ENCODE results near the gene IRF2BP2.

IRF2BP2 gene

DNA sequence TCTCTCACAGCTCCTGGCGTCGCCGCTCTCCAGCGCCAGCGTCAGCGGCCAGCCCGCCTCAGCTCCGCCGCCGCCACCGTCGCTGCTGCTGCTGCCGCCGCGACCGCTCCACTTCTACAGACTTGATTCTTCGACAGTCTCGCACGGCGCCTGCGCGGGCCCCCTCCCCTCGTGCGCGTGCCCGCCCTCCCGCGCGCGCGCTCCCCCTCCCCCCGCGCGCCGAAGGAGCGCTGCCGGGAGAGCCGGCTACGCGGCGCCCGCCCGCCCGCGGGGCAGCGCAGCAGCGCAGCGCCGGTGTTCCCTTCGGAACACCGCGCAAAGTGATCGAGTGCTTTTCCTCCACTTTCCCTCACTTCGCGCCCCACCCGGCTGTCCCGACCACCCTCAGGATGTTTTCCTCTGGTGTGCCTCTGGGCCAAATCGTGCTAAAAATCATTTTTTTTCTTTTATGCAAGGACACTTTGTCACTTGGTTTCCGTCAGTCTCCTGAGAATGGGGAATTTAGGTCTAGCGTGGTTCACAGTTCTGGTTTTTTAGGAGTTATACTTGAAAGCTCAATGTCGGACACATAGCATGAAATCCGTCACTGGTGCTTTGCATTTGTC lies at the start of gene IRF2BP2:
TSS of gene IRF2BP2 (minus strand) at position 118 of the 605 bp plus-strand sequence. CDS start 684 bp downstream, outside the sequence.
- CTCF ChIA-PET: interaction anchor here (0.5 to 0.9 kb wide), 3 partner anchors 107 to 123 kb away, joined by 3 to 5 read pairs (median 3); no protein-coding TSS in a partner anchor
- H3K27ac ChIP-seq: peak within 1 kb of the TSS; percentile 98
- POLR2A ChIA-PET (ENCODE audit: low non-redundant PET): interaction anchor here (1.2 to 1.3 kb wide), 2 partner anchors 114 to 457 kb away, joined by 4 to 6 read pairs; no protein-coding TSS in a partner anchor
- TF ChIP-seq, protein P1, sequence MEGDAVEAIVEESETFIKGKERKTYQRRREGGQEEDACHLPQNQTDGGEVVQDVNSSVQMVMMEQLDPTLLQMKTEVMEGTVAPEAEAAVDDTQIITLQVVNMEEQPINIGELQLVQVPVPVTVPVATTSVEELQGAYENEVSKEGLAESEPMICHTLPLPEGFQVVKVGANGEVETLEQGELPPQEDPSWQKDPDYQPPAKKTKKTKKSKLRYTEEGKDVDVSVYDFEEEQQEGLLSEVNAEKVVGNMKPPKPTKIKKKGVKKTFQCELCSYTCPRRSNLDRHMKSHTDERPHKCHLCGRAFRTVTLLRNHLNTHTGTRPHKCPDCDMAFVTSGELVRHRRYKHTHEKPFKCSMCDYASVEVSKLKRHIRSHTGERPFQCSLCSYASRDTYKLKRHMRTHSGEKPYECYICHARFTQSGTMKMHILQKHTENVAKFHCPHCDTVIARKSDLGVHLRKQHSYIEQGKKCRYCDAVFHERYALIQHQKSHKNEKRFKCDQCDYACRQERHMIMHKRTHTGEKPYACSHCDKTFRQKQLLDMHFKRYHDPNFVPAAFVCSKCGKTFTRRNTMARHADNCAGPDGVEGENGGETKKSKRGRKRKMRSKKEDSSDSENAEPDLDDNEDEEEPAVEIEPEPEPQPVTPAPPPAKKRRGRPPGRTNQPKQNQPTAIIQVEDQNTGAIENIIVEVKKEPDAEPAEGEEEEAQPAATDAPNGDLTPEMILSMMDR (conservative IDR thresholded peaks at IDR 0.05; ENCODE audit: low read depth): no peak
- DNase-seq (ENCODE audit: low spot score): peak; percentile 86

GRCh38 chr1:234659538-234659937 lies 49.6 kb upstream of the IRF2BP2 start:
- H3K27ac ChIP-seq: peak overlapping the region; percentile 98
- TF ChIP-seq, protein P1 (conservative IDR thresholded peaks at IDR 0.05; ENCODE audit: low read depth): no peak
- ChIA-PET CTCF (interaction anchor here (0.8 kb wide), 2 partner anchors 12 to 17 kb away, joined by 3 to 4 read pairs; no protein-coding TSS in a partner anchor), POLR2A (ENCODE audit: low non-redundant PET) (no interaction called here)
- DNase-seq (ENCODE audit: low spot score): peak; percentile 77

DNA sequence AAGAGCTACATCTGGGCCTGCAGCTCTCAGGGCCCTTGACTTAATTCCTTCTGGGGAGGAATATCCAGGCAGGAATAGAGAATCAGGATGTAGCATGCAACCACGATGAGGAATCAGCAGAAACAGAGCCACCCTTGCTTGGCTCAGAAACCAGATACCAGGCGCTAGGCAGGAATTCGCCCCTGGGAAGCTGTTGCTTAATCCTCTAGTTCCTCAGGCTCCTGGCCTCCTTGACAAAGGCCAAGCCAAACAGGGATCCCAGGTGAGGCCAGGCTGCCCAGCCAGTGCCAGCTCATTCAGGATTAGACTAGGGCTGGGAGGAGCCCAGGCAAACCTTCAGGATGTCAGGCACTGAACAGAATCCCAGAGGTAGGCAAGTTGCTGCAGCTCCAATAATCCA lies 48.2 kb upstream of the IRF2BP2 start:
- ChIA-PET CTCF (interaction anchor here (0.7 to 0.9 kb wide), 3 partner anchors 66 to 1353 kb away, joined by 4 to 5 read pairs (median 4); no protein-coding TSS in a partner anchor), POLR2A (ENCODE audit: low non-redundant PET) (interaction anchor here (3.6 kb wide), 1 partner anchor 46 kb away, joined by 24 read pairs; no protein-coding TSS in a partner anchor)
- DNase-seq (ENCODE audit: low spot score): peak; percentile 91
- peak overlapping the region; percentile 98 for H3K27ac ChIP-seq
- TF ChIP-seq, protein P1 (conservative IDR thresholded peaks at IDR 0.05; ENCODE audit: low read depth): no peak

- ChIA-PET CTCF (interaction anchor here (0.8 to 1.5 kb wide), 5 partner anchors 44 to 1352 kb away, joined by 3 to 5 read pairs (median 5); no protein-coding TSS in a partner anchor), POLR2A (ENCODE audit: low non-redundant PET) (interaction anchor here (3.6 kb wide), 1 partner anchor 45 kb away, joined by 24 read pairs; no protein-coding TSS in a partner anchor)
- TF ChIP-seq, protein P1 (conservative IDR thresholded peaks at IDR 0.05; ENCODE audit: low read depth): no peak
- peak overlapping the region; percentile 98 for H3K27ac ChIP-seq
- peak; percentile 98 for DNase-seq (ENCODE audit: low spot score)
Measured at GRCh38 chr1:234656944-234657654, 47.1 kb upstream of the IRF2BP2 start.

- ChIA-PET POLR2A (ENCODE audit: low non-redundant PET) (interaction anchor here (3.6 kb wide), 1 partner anchor 44 kb away, joined by 24 read pairs; no protein-coding TSS in a partner anchor), CTCF (interaction anchor here (0.8 to 1.5 kb wide), 3 partner anchors 23 to 68 kb away, joined by 3 to 5 read pairs (median 4); no protein-coding TSS in a partner anchor)
- no peak for DNase-seq (ENCODE audit: low spot score)
- peak overlapping the region; percentile 98 for H3K27ac ChIP-seq
- TF ChIP-seq, protein P1 (conservative IDR thresholded peaks at IDR 0.05; ENCODE audit: low read depth): no peak
Measured at GRCh38 chr1:234656070-234656895, 46.3 kb upstream of the IRF2BP2 start.

Measured in RWPE1 (cell line).